Measurements from ENCODE around the gene GNAO1. TPM values are rescaled to one million over a fixed set of nuclear protein-coding genes. Genes with fewer than 3 reads are reported as not detected.

GNAO1 gene
- total and polyA plus RNA-seq, 9 of the 15 experiments (the other 6 are each of a cell fraction or from before 2014, with no cell fraction given): 0.07 to 0.42 (median 0.08) TPM; not detected in 5

- TF ChIP-seq POLR2G (IDR thresholded peaks at IDR 0.05; ENCODE audit: low read depth, low read length) (peak; percentile 54), UBTF (IDR thresholded peaks at IDR 0.05; ENCODE audit: borderline replicate concordance in 1 of 2, low read depth in 2 of 2, low read length in 2 of 2) (0 out of 4 replicates have a peak, but pooled peaks of 1 of the 2 experiments have one; percentile 76), RAD21 (CRISPR knock-in tag; conservative IDR thresholded peaks at IDR 0.05 in 1 of 2, IDR thresholded peaks at IDR 0.05 in 1 of 2) (peak; percentile 72 to 80), POLR2H (tag; IDR thresholded peaks at IDR 0.05; ENCODE audit: low read depth) (no peak), ZNF785 (CRISPR knock-in tag; IDR thresholded peaks at IDR 0.05) (no peak), PRDM10 (IDR thresholded peaks at IDR 0.05; ENCODE audit: partially characterized antibody) (peak; percentile 23), KLF13 (tag; IDR thresholded peaks at IDR 0.05; ENCODE audit: borderline replicate concordance, low read depth) (0 out of 2 replicates have a peak, but pooled peaks have one; percentile 23), PHB2 (IDR thresholded peaks at IDR 0.05; ENCODE audit: low read depth) (no peak), E2F4 (CRISPR knock-in tag; IDR thresholded peaks at IDR 0.05; ENCODE audit: low read depth) (0 out of 2 replicates have a peak, but pooled peaks have one; percentile 22), YY1 (IDR thresholded peaks at IDR 0.05; ENCODE audit: borderline replicate concordance in 1 of 3, control insufficient read depth in 1 of 3, extremely low read depth in 1 of 3, insufficient read depth in 3 of 3, insufficient read length in 1 of 3, insufficient replicate concordance in 2 of 3, low read depth in 1 of 3, low read length in 2 of 3) (peak in 1 of 3 experiments; percentile 56), DEAF1 (CRISPR knock-in tag; IDR thresholded peaks at IDR 0.05) (peak; percentile 59; the same call in 1 of the 2 replicates)
These were observed 165.3 kb downstream of the GNAO1 start (continued) for GRCh38 chr16:56356276-56357240.
